Ishikawa (cell line): ENCODE data around the gene INSYN2B.

Source experiments
- CEBPB ChIP-seq: IDR thresholded peaks from 2 replicates; pipeline ENCODE4 v1.6.1; 2012
- CREB1 ChIP-seq: IDR thresholded peaks from 2 replicates; pipeline ENCODE4 v1.6.1; 2012; ENCODE audit warnings: low read depth
- EGR1 ChIP-seq: IDR thresholded peaks from 2 replicates; pipeline ENCODE4 v1.6.1; 2012
- EP300 ChIP-seq: IDR thresholded peaks from 2 replicates; pipeline ENCODE4 v1.6.1; 2012; ENCODE audit warnings: borderline replicate concordance
- FOXM1 ChIP-seq: IDR thresholded peaks from 2 replicates; pipeline ENCODE4 v1.6.1; 2012; ENCODE audit warnings: low read depth, borderline replicate concordance
- MAX ChIP-seq: IDR thresholded peaks from 2 replicates; pipeline ENCODE4 v1.6.1; 2012
- NFIC ChIP-seq: IDR thresholded peaks from 2 replicates; pipeline ENCODE4 v1.6.1; 2012
- RAD21 ChIP-seq: IDR thresholded peaks from 2 replicates; pipeline ENCODE4 v1.6.1; 2012; ENCODE audit warnings: low read depth
- REST ChIP-seq: IDR thresholded peaks from 2 replicates; pipeline ENCODE4 v1.6.1; 2012; ENCODE audit warnings: low read depth, mild to moderate bottlenecking
- TAF1 ChIP-seq: IDR thresholded peaks from 2 replicates; pipeline ENCODE4 v1.6.1; 2012; ENCODE audit warnings: low read depth, mild to moderate bottlenecking
- TCF12 ChIP-seq: IDR thresholded peaks from 2 replicates; pipeline ENCODE4 v1.6.1; 2012; ENCODE audit warnings: low read depth
- TEAD4 ChIP-seq: IDR thresholded peaks from 2 replicates; pipeline ENCODE4 v1.6.1; 2012
- USF1 ChIP-seq: IDR thresholded peaks from 2 replicates; pipeline ENCODE4 v1.6.1; 2012
- YY1 ChIP-seq: IDR thresholded peaks from 2 replicates; pipeline ENCODE4 v1.6.1; 2012; ENCODE audit warnings: low read depth
- ZBTB7A ChIP-seq: IDR thresholded peaks from 2 replicates; pipeline ENCODE4 v1.6.1; 2012; ENCODE audit warnings: low read depth

The INSYN2B gene

DNA sequence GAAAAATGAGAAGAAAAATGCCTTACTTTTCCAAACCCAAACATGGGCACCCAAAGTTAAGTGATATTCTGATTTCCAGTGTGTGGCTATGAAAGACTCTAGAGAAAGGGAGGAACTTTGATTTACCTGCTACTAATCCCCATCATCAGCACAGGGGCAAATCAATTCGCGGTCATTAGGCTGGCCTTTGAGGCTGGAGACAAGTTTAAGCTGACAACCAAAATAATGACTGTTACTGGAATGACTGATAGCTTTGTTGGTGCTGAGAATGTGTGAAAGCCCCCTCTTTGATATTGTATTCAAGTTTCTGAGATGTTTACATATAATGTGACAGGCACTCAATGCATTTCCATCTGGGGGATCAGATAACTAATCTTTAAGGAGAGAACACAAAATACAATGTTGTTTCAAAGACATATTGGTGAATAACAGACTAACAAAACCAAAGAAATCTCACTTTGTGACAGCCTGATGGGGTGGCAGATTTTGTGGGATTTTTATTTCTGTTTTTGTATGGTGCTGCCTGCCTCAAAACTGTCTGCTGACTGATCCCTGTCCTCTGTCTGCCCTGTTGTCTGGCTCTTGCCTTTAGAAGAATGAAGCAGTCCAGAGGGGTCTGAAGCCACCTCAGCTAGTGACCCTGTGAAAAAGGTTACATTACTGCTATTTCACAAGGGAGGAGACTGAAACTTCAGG is 12.6 kb upstream of the INSYN2B start:
- no peak for TF ChIP-seq MAX
- TF ChIP-seq CEBPB = no peak
- TF ChIP-seq EGR1 = no peak
- no peak for TF ChIP-seq USF1
- no peak for TF ChIP-seq YY1
- no peak for TF ChIP-seq TCF12
- TF ChIP-seq TAF1 = no peak
- no peak for TF ChIP-seq CREB1
- TF ChIP-seq NFIC = no peak
- TF ChIP-seq RAD21 = no peak
- no peak for TF ChIP-seq FOXM1
- TF ChIP-seq ZBTB7A = no peak
- TF ChIP-seq TEAD4 = no peak
- TF ChIP-seq EP300 = no peak
- TF ChIP-seq REST = no peak

GRCh38 chr5:169991115-169991869 is 11.0 kb upstream of the INSYN2B start:
- no peak for TF ChIP-seq CREB1
- TF ChIP-seq TCF12 = no peak
- no peak for TF ChIP-seq EGR1
- no peak for TF ChIP-seq USF1
- no peak for TF ChIP-seq TEAD4

GRCh38 chr5:169989365-169989764 is 9.1 kb upstream of the INSYN2B start:
- TF ChIP-seq TCF12 (no peak), YY1 (no peak), USF1 (no peak), ZBTB7A (no peak), REST (no peak), CEBPB (no peak), FOXM1 (no peak), EP300 (no peak), CREB1 (no peak), NFIC (no peak), RAD21 (no peak)

DNA sequence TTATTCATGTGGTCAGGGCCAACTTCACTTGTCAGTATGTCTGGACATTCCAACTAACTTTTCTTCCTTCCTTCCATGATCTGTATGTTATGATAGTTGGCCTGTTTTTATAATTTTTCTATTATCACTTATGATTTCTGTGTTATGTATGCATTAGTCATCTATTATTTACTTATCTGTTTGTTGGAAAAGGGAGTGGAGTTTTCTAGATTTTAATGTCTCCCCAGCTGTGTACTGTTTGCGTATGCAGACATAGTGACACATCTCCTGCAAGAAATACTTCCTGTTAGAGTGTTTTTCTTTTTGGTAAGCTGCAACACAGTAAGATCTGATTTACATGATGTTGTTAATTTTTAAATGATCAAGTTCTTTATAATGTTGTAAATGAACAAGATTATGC is 8.7 kb upstream of the INSYN2B start:
- TF ChIP-seq CEBPB = no peak

DNA sequence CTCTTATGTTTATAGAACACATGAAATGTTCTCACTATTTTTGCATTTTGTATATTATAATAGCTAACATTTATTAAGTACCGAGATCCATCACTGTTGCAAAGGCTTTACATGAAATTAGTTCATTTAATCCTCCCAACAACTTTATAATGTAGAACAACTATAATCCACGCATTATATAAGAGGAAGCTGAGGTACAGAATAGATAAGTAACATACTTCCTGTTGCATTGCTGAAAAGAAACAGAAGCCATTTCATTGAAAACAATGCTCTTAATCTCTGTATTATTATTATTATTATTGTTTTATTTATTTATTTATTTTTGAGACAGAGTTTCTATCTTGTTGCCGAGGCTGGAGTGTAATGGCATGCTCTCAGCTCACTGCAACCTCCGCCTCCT is 7.9 kb upstream of the INSYN2B start:
- TF ChIP-seq REST (no peak), FOXM1 (no peak), EGR1 (no peak), YY1 (no peak), TAF1 (no peak), CREB1 (no peak)
